LNCaP clone FGC (cell line): ENCODE measurements around the gene ANK3.

Experiments used
- DNase-seq: peaks from one replicate; pipeline ENCODE4 v3.0.0-alpha.2; 2011; ENCODE audit warnings: low read depth
- H3K4me3 ChIP-seq: 2 replicates; pipeline ENCODE4 v1.5.1; 2011; ENCODE audit warnings: mild to moderate bottlenecking, low read depth, low read length, control low read depth
- CTCF ChIP-seq: IDR thresholded peaks from 2 replicates; pipeline ENCODE4 v1.5.1; 2012; ENCODE audit warnings: mild to moderate bottlenecking; ENCODE audit not compliant: control insufficient read depth, insufficient read depth; ENCODE audit errors: extremely low read depth

Gene ANK3

GRCh38 chr10:60021361-60021760 is 368.3 kb downstream of the ANK3 start:
- no peak overlapping the region for H3K4me3 ChIP-seq
- DNase-seq = no peak
- TF ChIP-seq CTCF = no peak

DNA sequence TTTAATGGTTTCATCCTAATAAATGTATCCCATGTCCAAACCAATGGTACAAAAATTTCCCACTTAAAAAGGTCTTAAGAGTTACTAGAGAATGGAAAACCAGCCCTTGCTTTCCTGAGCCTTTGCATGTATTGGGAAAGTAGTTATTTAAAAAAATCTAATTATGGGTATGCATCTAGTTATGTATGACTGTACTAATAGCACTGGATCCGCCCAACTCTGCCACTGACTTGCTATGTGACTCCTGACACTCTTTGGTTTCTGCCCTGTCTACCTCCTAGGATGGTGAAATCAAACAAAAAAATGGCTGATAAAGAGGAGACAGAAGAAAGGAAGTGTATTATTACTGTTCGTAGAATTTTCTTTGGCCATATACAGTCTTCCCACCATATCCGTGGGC is 372.9 kb downstream of the ANK3 start:
- DNase-seq = no peak
- TF ChIP-seq CTCF = no peak
- no peak overlapping the region for H3K4me3 ChIP-seq

- no peak for TF ChIP-seq CTCF
- no peak overlapping the region for H3K4me3 ChIP-seq
- no peak for DNase-seq
These were observed 379.8 kb downstream of the ANK3 start for GRCh38 chr10:60009710-60010383.

GRCh38 chr10:60009276-60009675 is 380.4 kb downstream of the ANK3 start:
- no peak for TF ChIP-seq CTCF

GRCh38 chr10:60008816-60009215 is 380.9 kb downstream of the ANK3 start:
- no peak overlapping the region for H3K4me3 ChIP-seq
- no peak for TF ChIP-seq CTCF
- DNase-seq = no peak

More at GRCh38 chr10:60009276-60009675, 380.4 kb downstream of the ANK3 start:
- no peak for DNase-seq
- no peak overlapping the region for H3K4me3 ChIP-seq

GRCh38 chr10:60006062-60006461 is 383.6 kb downstream of the ANK3 start:
- DNase-seq = no peak
- no peak overlapping the region for H3K4me3 ChIP-seq
- TF ChIP-seq CTCF = no peak

GRCh38 chr10:60003651-60004523 is 385.8 kb downstream of the ANK3 start:
- no peak for TF ChIP-seq CTCF
- no peak for DNase-seq
- no peak overlapping the region for H3K4me3 ChIP-seq
